ENCODE results near the gene SLC6A7.

GRCh38 chr5:150222906-150223305 is 33.0 kb downstream of the SLC6A7 start:
- no peak for TF ChIP-seq CTCF (IDR thresholded peaks at IDR 0.05)
- no peak for TF ChIP-seq POLR2A (IDR thresholded peaks at IDR 0.05)

Data from stomach (tissue), 4 donors.